Ovary (tissue), 3 donors: ENCODE data around the gene LAIR1.

Experiments
- CTCF ChIP-seq, 3 donors: fragments of 450-650 bp in 2 of 3; fragments of 200-600 bp in 1 of 3; IDR thresholded peaks; one replicate each; pipeline versions ENCODE4 v1.5.1 to v1.8.0; 2016 to 2022; ENCODE audit warnings: antibody characterized with exemption in 3 of 3, mild to moderate bottlenecking in 1 of 3
- EP300 ChIP-seq: sonication (generic); formaldehyde crosslinking; IDR thresholded peaks from one replicate; pipeline ENCODE4 v1.6.1; 2017; ENCODE audit warnings: antibody characterized with exemption
- POLR2A ChIP-seq: fragments of 450-650 bp; IDR thresholded peaks from one replicate; pipeline ENCODE4 v1.6.1; 2017; ENCODE audit warnings: antibody characterized with exemption, mild to moderate bottlenecking, moderate library complexity
- donor health status: DM: no; HTN: no; CAD: no.

GRCh38 chr19:54369082-54369687 lies 4.5 kb upstream of the LAIR1 start:
- TF ChIP-seq CTCF (IDR thresholded peaks at IDR 0.05), result no peak
- TF ChIP-seq POLR2A, result no peak
- TF ChIP-seq EP300, result no peak
